K562 (cell line): Measurements from ENCODE around the gene PRR35. TPM values are rescaled to one million over a fixed set of nuclear protein-coding genes. Genes with fewer than 3 reads are reported as not detected.

Experiments
- ATAC-seq: fragments of 200-7000 bp; cut with Tn5 transposase; 3 replicates; pipeline ENCODE4 v1.9.1; 2020; ENCODE audit warnings: moderate library complexity
- BruUV-seq: library from RNA; stranded (reverse); fragments of 400-500 nt; replicated peaks from 2 replicates; lab custom pipeline; 2021; lab: Mats Ljungman, UMichigan
- CTCF ChIA-PET: fragments of 300-600 bp; formaldehyde crosslinking; extraction: SDS; loops from one replicate; lab custom pipeline; 2021; ENCODE audit warnings: low intra/inter-chr PET ratio; lab: Yijun Ruan, JAX
- POLR2A ChIA-PET: fragments of 300-600, 350-650 bp; sonication (Branson Sonifier 250); formaldehyde crosslinking; extraction: SDS; loops from one replicate; lab custom pipeline; 2021; ENCODE audit warnings: antibody characterized with exemption, inconsistent platforms; lab: Yijun Ruan, JAX
- DNase-seq, 4 experiments: peaks; one replicate each; pipeline versions ENCODE4 v3.0.0 to v3.0.0-alpha.2; 2011 to 2018; ENCODE audit warnings: low spot score in 3 of 4, mixed read lengths in 3 of 4; ENCODE audit errors: extremely low read depth in 1 of 4
- FAIRE-seq: peaks from 2 replicates; lab custom pipeline; 2011; peaks lifted over from hg19 to GRCh38; lab: Jason Lieb, UNC
- H2AFZ ChIP-seq: 2 replicates; pipeline ENCODE4 v1.6.0; 2011; ENCODE audit warnings: low read depth, low read length, control low read depth, inconsistent platforms
- H3K27ac ChIP-seq: fragments of 200-600 bp; 3 replicates; pipeline ENCODE4 v1.8.0; 2011; ENCODE audit warnings: low read depth, mild to moderate bottlenecking, control low read depth, inconsistent platforms, low read length, moderate library complexity, mixed read lengths; ENCODE audit errors: extremely low read depth
- H3K27me3 ChIP-seq, 2 experiments: fragments of 300-600 bp in 1 of 2; 2 replicates in 1 of 2; 3 replicates in 1 of 2; pipeline versions ENCODE4 v1.6.0 to v1.8.0; 2011; ENCODE audit warnings: inconsistent platforms in 2 of 2, low read length in 2 of 2, mild to moderate bottlenecking in 1 of 2, mixed read lengths in 1 of 2, moderate library complexity in 1 of 2; ENCODE audit not compliant: control insufficient read depth in 2 of 2, insufficient read depth in 2 of 2
- H3K36me3 ChIP-seq: fragments of 300-600 bp; 3 replicates; pipeline ENCODE4 v1.8.0; 2011; ENCODE audit warnings: mild to moderate bottlenecking, low read length, inconsistent platforms; ENCODE audit not compliant: control insufficient read depth, insufficient read depth
- H3K4me1 ChIP-seq, 2 experiments: fragments of 200-600 bp in 1 of 2; replicated peaks in 1 of 2; 2 replicates in 1 of 2; 3 replicates in 1 of 2; pipeline versions ENCODE4 v1.5.1 to v1.8.0; 2011; ENCODE audit warnings: inconsistent platforms in 2 of 2, low read length in 2 of 2, mild to moderate bottlenecking in 1 of 2, mixed read lengths in 1 of 2, moderate library complexity in 1 of 2; ENCODE audit not compliant: control insufficient read depth in 2 of 2, insufficient read depth in 2 of 2
- H3K4me2 ChIP-seq: 2 replicates; pipeline ENCODE4 v1.6.1; 2011; ENCODE audit warnings: low read length, control low read depth, inconsistent platforms, mixed read lengths; ENCODE audit not compliant: insufficient read depth
- H3K4me3 ChIP-seq: fragments of 200-600 bp; sonication (generic), shearing (Covaris generic); 2 replicates; pipeline ENCODE4 v1.5.1; 2016; ENCODE audit warnings: control low read depth, inconsistent platforms
- H3K79me2 ChIP-seq: fragments of 200-600 bp; 3 replicates; pipeline ENCODE4 v1.8.0; 2011; ENCODE audit warnings: low read length, inconsistent platforms; ENCODE audit not compliant: control insufficient read depth, insufficient read depth
- H3K9ac ChIP-seq, 2 experiments: 2 replicates each; pipeline versions ENCODE4 v1.6.0 to v1.6.1; 2011; ENCODE audit warnings: low read depth in 2 of 2, low read length in 2 of 2, control low read depth in 1 of 2, inconsistent platforms in 1 of 2, mild to moderate bottlenecking in 1 of 2, mixed read lengths in 1 of 2; ENCODE audit not compliant: insufficient read depth in 1 of 2
- H3K9me1 ChIP-seq: one replicate; pipeline ENCODE4 v1.6.0; 2011; ENCODE audit warnings: inconsistent platforms, mild to moderate bottlenecking, low read length, moderate library complexity; ENCODE audit not compliant: control insufficient read depth, insufficient read depth
- H3K9me3 ChIP-seq: replicated peaks from 2 replicates; pipeline ENCODE4 v1.5.1; 2011; ENCODE audit warnings: low read depth, low read length, inconsistent platforms; ENCODE audit not compliant: control insufficient read depth, insufficient read depth
- H4K20me1 ChIP-seq: replicated peaks from 2 replicates; pipeline ENCODE4 v1.6.1; 2011; ENCODE audit warnings: low read length, inconsistent platforms, mixed read lengths; ENCODE audit not compliant: control insufficient read depth, insufficient read depth
- CTCF ChIP-seq, 3 experiments: IDR thresholded peaks in 2 of 3; conservative IDR thresholded peaks in 1 of 3; 2 replicates each; pipeline ENCODE4 v1.5.1; 2011 to 2012; ENCODE audit warnings: low read length in 3 of 3, mild to moderate bottlenecking in 3 of 3, control low read depth in 2 of 3, improper control_type of control experiment in 1 of 3, inconsistent platforms in 1 of 3, low read depth in 1 of 3, mixed read lengths in 1 of 3, moderate library complexity in 1 of 3; ENCODE audit not compliant: insufficient read depth in 2 of 3
- CTCFL ChIP-seq: IDR thresholded peaks from 2 replicates; pipeline ENCODE4 v1.6.1; 2011; ENCODE audit warnings: borderline replicate concordance, low read depth, mild to moderate bottlenecking, moderate library complexity, low read length; ENCODE audit not compliant: insufficient read depth, poor library complexity, severe bottlenecking
- FOXA1 ChIP-seq: fragments of 450-650 bp; IDR thresholded peaks from 2 replicates; pipeline ENCODE4 v1.6.1; 2016; ENCODE audit warnings: mild to moderate bottlenecking, borderline replicate concordance
- JUN ChIP-seq, 2 experiments: sonication (generic) in 1 of 2; formaldehyde crosslinking in 1 of 2; IDR thresholded peaks; 2 replicates each; pipeline versions ENCODE4 v1.6.1 to v1.8.0; 2012 to 2022; ENCODE audit warnings: borderline replicate concordance in 2 of 2, mild to moderate bottlenecking in 2 of 2, improper control_type of control experiment in 1 of 2, low read depth in 1 of 2, low read length in 1 of 2, missing genetic modification reagents in 1 of 2
- SRSF3 ChIP-seq: fragments of 200-400 bp; formaldehyde crosslinking; IDR thresholded peaks from 2 replicates; pipeline ENCODE4 v1.6.1; 2016; ENCODE audit warnings: mild to moderate bottlenecking, low read length, moderate library complexity; ENCODE audit not compliant: insufficient read depth
- U2AF1 ChIP-seq: fragments of 200-400 bp; formaldehyde crosslinking; optimal IDR thresholded peaks from 2 replicates; pipeline ENCODE3; 2017; ENCODE audit warnings: mild to moderate bottlenecking, low read depth, low read length, moderate library complexity
- ZNF174 ChIP-seq: fragments of 250-450 bp; sonication (Bioruptor Pico); IDR thresholded peaks from 2 replicates; pipeline ENCODE4 v1.4.0; 2020; ENCODE audit warnings: mild to moderate bottlenecking
- WGBS: fragments of 100-300 bp; shearing (Covaris generic); methylation state at CpG from one replicate; pipeline ENCODE4 v1.1.6; 2016; ENCODE audit warnings: low coverage, mixed read lengths; ENCODE audit not compliant: insufficient coverage; ENCODE audit errors: missing lambda C conversion rate; 5-methylcytosine and 5-hydroxymethylcytosine counted together
- in situ Hi-C: fragments of 300-500 bp; cut with MboI; formaldehyde crosslinking; loops from 4 replicates; pipeline ENCODE4 v1.15.0; 2018; ENCODE audit warnings: inconsistent platforms, mixed read lengths
- intact Hi-C: fragments of 100-400 bp; cut with micrococcal nuclease; formaldehyde crosslinking; loops from 2 replicates; pipeline ENCODE4 v1.14.2; 2022
- polyA plus RNA-seq, 8 experiments: library from polyadenylated mRNA; depleted of rRNA in 4 of 8; stranded (reverse) in 5 of 8; unstranded in 3 of 8; fragments of >200 nt; fragmentation: Nextera tagmentation in 2 of 8; fragmentation: Illumina TruSeq in 1 of 8; extraction: Ambion mirVana in 2 of 8; extraction: Trizol in 1 of 8; gene quantifications; 2 replicates each; pipeline versions ENCODE4 v1.2.1 to v1.2.3, GENCODE V29; 2011 to 2014; ENCODE audit warnings: inconsistent platforms in 1 of 8, missing spikeins in 1 of 8
- total RNA-seq, 7 experiments: library from RNA; depleted of rRNA in 6 of 7; stranded (reverse); fragments of >200 nt in 6 of 7; fragmentation: Illumina TruSeq in 2 of 7; extraction: Trizol in 2 of 7; gene quantifications; 2 replicates each; pipeline versions ENCODE4 v1.2.1 to v1.2.3, GENCODE V29; 2011 to 2021; ENCODE audit warnings: low replicate concordance in 1 of 7
- TF ChIP-seq, protein P1 (sequence below): fragments of 450-650 bp; IDR thresholded peaks from 2 replicates; pipeline ENCODE4 v1.6.1; 2016
- TF ChIP-seq, protein P2 (sequence below): conservative IDR thresholded peaks from 2 replicates; pipeline ENCODE4 v1.6.1; 2011; ENCODE audit warnings: low read depth, mild to moderate bottlenecking, low read length; ENCODE audit not compliant: control insufficient read depth
- TF ChIP-seq, protein P3 (sequence below): sonication (generic); formaldehyde crosslinking; IDR thresholded peaks from 2 replicates; pipeline ENCODE4 v1.8.0; 2022; ENCODE audit warnings: mild to moderate bottlenecking, missing genetic modification reagents

Gene PRR35
- total and polyA plus RNA-seq, 9 of the 15 experiments (the other 6 are each of a cell fraction or from before 2014, with no cell fraction given): 0.17 to 0.45 (median 0.21) TPM; not detected in 5

DNA sequence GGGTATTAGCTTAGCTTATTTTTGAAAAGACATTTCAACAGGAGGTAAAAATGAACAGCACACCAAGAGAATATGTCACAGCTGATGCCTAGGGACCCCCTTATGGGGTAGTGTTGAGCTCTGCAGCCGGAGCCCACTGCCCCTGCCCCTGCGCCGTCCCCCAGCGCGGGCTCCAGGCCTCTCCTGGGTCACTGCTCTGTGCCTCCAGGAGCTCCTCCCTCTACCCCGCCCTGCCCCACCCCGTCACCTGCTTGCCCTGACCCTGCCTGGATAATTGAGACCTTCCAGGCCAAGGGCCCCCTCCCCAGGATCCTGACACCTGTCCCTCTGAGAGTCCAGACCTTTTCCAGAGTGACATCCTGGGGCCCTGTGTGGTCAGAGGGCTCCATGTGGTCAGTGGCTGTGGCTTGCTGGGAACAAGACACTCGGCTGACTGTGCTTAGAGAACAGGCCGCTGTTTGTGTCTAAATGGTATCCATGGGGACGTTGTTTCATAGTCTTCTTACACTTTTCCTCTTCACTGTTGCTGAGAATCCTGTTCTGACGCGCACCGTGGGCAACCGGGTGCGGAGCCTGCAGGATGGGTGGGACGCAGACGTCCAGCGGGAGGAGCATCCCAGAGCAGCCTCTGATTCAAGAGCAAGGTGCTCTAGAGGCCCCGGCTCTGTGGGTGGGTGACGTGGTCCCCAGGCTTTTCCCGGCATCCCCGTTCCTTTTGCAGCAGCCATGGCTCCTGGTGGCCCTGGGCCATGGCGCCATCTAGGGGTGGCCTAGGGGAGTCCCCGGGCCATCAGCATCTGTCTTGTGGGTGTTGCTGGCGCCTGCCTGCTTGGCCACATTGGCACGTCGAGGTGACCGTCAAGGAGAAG, 50.6 kb downstream of the PRR35 start:
- Histone ChIP-seq H3K9ac (no peak overlapping the region), H3K4me2 (no peak overlapping the region), H3K36me3 (peaks cover 6% of the 10 kb centered on the region; the same call in 1 of the 3 replicates), H3K4me3 (no peak overlapping the region), H3K27ac (no peak overlapping the region), H3K9me1 (no peaks in the 10 kb centered on the region), H3K9me3 (0 out of 2 replicates have a peak, but pooled peaks cover 4% of the 10 kb centered on the region), H2AFZ (no peak overlapping the region), H3K4me1 (peaks cover 0 to 23% of the 10 kb centered on the region in 2 experiments; a peak in 2 of 5 replicates), H3K27me3 (no peaks in the 10 kb centered on the region), H3K79me2 (peaks cover 18% of the 10 kb centered on the region; the same call in 2 of the 3 replicates), H4K20me1 (no peaks in the 10 kb centered on the region)
- POLR2A ChIA-PET: interaction anchor here (0.6 to 1.4 kb wide), 3 partner anchors 9 to 26 kb away, joined by 3 to 4 read pairs (median 4); partner anchors contain the start of gene METTL26
- in situ Hi-C loops: no loop called here
- DNase-seq (peak in 2 of 4 experiments; percentile 51 to 71), ATAC-seq (peak; percentile 58; the same call in 2 of the 3 replicates), FAIRE-seq (no peak)
- intact Hi-C loops: no loop called here
- no peak for TF ChIP-seq ZNF174 (CRISPR knock-in tag)
- no peak for TF ChIP-seq SRSF3
- TF ChIP-seq, protein P1, sequence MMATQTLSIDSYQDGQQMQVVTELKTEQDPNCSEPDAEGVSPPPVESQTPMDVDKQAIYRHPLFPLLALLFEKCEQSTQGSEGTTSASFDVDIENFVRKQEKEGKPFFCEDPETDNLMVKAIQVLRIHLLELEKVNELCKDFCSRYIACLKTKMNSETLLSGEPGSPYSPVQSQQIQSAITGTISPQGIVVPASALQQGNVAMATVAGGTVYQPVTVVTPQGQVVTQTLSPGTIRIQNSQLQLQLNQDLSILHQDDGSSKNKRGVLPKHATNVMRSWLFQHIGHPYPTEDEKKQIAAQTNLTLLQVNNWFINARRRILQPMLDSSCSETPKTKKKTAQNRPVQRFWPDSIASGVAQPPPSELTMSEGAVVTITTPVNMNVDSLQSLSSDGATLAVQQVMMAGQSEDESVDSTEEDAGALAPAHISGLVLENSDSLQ: no peak
- no peak for TF ChIP-seq JUN (IDR thresholded peaks at IDR 0.05; ENCODE audit: borderline replicate concordance, low read depth, low read length)
- TF ChIP-seq JUN (CRISPR knock-in tag; IDR thresholded peaks at IDR 0.05; ENCODE audit: borderline replicate concordance): no peak
- TF ChIP-seq, protein P2, sequence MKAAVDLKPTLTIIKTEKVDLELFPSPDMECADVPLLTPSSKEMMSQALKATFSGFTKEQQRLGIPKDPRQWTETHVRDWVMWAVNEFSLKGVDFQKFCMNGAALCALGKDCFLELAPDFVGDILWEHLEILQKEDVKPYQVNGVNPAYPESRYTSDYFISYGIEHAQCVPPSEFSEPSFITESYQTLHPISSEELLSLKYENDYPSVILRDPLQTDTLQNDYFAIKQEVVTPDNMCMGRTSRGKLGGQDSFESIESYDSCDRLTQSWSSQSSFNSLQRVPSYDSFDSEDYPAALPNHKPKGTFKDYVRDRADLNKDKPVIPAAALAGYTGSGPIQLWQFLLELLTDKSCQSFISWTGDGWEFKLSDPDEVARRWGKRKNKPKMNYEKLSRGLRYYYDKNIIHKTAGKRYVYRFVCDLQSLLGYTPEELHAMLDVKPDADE: no peak
- TF ChIP-seq, protein P3, sequence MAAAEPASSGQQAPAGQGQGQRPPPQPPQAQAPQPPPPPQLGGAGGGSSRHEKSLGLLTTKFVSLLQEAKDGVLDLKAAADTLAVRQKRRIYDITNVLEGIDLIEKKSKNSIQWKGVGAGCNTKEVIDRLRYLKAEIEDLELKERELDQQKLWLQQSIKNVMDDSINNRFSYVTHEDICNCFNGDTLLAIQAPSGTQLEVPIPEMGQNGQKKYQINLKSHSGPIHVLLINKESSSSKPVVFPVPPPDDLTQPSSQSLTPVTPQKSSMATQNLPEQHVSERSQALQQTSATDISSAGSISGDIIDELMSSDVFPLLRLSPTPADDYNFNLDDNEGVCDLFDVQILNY (CRISPR knock-in tag): no peak
- TF ChIP-seq CTCFL: peak; percentile 57
- peak; percentile 26 to 30 (median 26); a peak in 4 of 6 replicates for TF ChIP-seq CTCF (IDR thresholded peaks at IDR 0.05 in 2 of 3, conservative IDR thresholded peaks at IDR 0.05 in 1 of 3; ENCODE audit: insufficient read depth in 2 of 3, low read depth in 1 of 3, low read length in 3 of 3)
- TF ChIP-seq FOXA1: no peak
- TF ChIP-seq U2AF1: no peak
- 89% methylated on average over 21 of the region's 28 CpGs for WGBS
- CTCF ChIA-PET: no interaction called here
- no TSS peak for BruUV-seq
